Hair follicle dermal papilla cell (primary cell): Measurements from ENCODE around the gene EED. TPM values are rescaled to one million over a fixed set of nuclear protein-coding genes. Genes with fewer than 3 reads are reported as not detected.

Source experiments
- small RNA-seq: library from RNA; depleted of rRNA; stranded (forward); fragments of <200 nt; gene quantifications from one replicate; pipeline ENCODE3, GENCODE V24; 2012
- total RNA-seq: library from RNA; depleted of rRNA; stranded (reverse); fragments of >200 nt; gene quantifications from 2 replicates; pipeline ENCODE4 v1.2.3, GENCODE V29; 2012

Gene EED, protein sequence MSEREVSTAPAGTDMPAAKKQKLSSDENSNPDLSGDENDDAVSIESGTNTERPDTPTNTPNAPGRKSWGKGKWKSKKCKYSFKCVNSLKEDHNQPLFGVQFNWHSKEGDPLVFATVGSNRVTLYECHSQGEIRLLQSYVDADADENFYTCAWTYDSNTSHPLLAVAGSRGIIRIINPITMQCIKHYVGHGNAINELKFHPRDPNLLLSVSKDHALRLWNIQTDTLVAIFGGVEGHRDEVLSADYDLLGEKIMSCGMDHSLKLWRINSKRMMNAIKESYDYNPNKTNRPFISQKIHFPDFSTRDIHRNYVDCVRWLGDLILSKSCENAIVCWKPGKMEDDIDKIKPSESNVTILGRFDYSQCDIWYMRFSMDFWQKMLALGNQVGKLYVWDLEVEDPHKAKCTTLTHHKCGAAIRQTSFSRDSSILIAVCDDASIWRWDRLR
- total RNA-seq: 12.9 and 15.4 TPM in 2 replicates

DNA sequence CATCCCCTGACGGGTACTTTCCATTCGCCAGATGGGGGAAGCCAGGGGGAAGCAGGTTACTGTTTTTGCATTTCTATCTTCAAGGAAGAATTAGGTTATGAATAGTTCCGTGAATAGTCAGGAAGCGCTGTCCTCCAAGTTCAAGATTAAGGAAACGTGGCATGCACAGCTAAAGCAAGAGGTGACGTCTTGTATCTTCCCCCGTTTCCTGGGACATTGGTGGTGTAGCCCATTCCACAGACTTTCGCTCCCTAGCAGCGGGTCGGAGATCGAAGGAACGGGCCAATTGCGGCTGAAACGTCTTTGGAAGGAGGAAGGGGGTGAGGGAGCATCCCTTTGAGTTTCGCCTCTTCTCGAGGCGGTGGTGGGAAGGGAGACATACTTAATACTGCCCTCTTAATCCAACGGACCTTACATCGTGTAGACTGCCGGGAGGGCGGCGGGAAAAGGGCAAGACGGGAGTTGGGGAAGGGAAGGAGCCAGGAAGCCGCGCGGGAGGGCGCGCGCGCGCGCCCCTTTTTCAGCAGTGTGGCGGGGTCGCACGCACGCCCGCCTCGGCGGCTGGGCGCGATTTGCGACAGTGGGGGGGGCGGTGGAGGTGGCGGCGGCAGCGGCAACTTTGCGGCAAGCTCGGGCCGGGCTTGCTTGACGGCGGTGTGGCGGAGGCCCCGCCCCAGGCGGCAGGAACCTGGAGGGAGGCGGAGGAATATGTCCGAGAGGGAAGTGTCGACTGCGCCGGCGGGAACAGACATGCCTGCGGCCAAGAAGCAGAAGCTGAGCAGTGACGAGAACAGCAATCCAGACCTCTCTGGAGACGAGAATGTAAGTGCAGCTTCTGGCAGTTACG is at the start of gene EED:
Gene EED (plus strand): TSS at position 232 of the 847 bp plus-strand sequence. CDS start 477 bp downstream, at position 709.

DNA sequence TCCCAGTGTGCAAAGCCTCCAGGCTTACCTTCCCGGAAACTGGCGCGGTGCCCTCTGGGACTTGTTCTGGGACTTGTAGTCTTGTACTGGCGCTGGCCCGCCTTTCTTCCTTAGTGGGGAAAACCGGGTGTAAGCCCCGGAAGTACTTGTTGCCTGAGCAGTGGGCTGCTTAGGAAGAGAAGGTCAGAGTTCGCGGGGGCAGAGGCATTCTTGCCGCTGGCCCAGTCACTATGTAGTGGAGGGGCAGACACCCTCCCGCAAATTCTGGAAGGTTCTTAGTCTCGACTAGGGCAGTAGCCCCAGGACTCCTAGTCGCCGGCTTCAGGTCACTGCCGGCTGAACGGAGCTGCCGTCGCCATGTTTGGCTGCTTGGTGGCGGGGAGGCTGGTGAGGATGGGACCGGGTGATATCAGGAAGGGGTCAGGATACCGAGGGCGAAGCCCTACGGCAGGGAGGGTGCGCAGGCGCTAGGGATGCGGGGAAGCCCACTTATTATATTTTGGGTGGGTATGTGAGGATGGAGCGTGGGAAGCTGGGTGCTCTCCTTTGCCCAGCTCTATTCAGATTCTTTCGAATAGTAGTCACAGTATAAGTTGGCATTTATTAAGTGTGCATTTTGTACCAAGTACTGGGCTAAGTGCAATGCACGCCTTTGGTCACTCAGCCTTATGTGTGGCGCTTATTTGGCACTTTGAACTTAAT is 57.7 kb downstream of the EED start, which contains the start of gene HIKESHI:
Gene HIKESHI (plus strand): TSS at position 149 of the 702 bp plus-strand sequence. CDS start 209 bp downstream, at position 358.

Small RNA genes within 50 kb of the gene (small RNA-seq; reads per million reads assigned to genes)
- gene RF00017 (not detected), gene RN7SL225P (not detected)

Other genes with a start within 250 kb of the EED start
- 347 and 393 TPM in 2 replicates for gene PICALM, start 175.7 kb upstream of the EED start, total RNA-seq
- 45.6 and 49.2 TPM in 2 replicates for gene HIKESHI, start 57.5 kb downstream of the EED start, total RNA-seq
- 0.49 and 0.73 TPM in 2 replicates for gene CCDC81, start 130.1 kb downstream of the EED start, total RNA-seq